Measurements from ENCODE around the gene SMPDL3B. TPM values are rescaled to one million over a fixed set of nuclear protein-coding genes. Genes with fewer than 3 reads are reported as not detected.

Gene SMPDL3B, protein sequence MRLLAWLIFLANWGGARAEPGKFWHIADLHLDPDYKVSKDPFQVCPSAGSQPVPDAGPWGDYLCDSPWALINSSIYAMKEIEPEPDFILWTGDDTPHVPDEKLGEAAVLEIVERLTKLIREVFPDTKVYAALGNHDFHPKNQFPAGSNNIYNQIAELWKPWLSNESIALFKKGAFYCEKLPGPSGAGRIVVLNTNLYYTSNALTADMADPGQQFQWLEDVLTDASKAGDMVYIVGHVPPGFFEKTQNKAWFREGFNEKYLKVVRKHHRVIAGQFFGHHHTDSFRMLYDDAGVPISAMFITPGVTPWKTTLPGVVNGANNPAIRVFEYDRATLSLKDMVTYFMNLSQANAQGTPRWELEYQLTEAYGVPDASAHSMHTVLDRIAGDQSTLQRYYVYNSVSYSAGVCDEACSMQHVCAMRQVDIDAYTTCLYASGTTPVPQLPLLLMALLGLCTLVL
- polyA plus RNA-seq: 0.51 to 1.3 TPM (median 0.61 TPM) in 3 replicates
- 0.31 TPM for polyA plus RNA-seq (2011; ENCODE audit: low read depth)
- 0.81 and 0.97 TPM in 2 replicates for polyA plus RNA-seq (2011; cell fraction: cytosol; rRNA removed)
- 1.9 and 2.0 TPM in 2 replicates for polyA plus RNA-seq (2011; cell fraction: nucleus; rRNA removed)
- 0.63 and 0.65 TPM in 2 replicates for polyA plus RNA-seq (2012; ENCODE audit: low replicate concordance)
- polyA minus RNA-seq: 0.67 to 1.5 TPM (median 0.82 TPM) in 3 replicates
- not detected for polyA minus RNA-seq (2011; cell fraction: cytosol; rRNA and poly(A)+ RNA removed)
- polyA minus RNA-seq (2011; cell fraction: nucleus; rRNA and poly(A)+ RNA removed): 1.4 TPM in 2 replicates

DNA sequence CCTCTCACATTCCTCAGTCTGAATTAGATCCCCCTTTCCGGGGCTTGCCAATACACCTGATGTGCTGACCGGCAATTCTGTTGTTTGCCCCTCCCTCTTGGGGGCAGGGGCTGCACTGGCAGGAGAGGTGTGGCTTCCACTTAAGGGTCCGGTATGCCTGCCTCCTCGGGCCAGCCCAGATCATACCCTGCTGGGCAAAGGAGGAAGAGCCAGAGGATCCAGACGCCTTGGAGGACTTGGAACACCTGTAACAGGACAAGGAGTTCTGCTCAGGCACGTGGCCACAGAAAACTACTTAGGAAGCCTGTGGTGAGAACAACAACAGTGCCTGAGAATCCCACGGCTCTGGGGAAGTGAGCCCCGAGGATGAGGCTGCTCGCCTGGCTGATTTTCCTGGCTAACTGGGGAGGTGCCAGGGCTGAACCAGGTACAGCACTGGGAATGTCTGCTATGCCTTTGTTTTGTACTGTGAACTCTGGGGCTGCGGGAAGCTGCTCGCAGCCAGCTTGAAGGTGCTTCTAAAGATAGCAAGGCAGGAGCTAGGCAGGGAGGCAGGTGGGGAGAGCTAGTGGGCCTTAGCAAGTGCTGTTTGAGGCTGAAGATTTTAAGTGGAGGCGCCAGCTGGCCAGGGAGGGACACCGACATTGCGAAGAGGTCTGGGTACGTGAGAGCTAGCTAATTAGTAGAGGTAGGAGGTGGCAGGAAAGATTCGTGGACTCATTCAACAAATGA, at the start of gene SMPDL3B:
SMPDL3B (plus strand) TSS at position 183 of the 732 bp plus-strand sequence; CDS start at position 367, 184 bp downstream.
- H3K4me3 ChIP-seq (ENCODE audit: control insufficient read depth in 2 of 3, extremely low read depth in 1 of 3, insufficient read depth in 2 of 3, low read depth in 1 of 3, low read length in 3 of 3): peak within 1 kb of the TSS; percentile 5 to 72 (median 23)
- peak within 1 kb of the TSS; percentile 37 for H3K9ac ChIP-seq (ENCODE audit: control insufficient read depth, extremely low read depth, insufficient read depth, low read length)
- TF ChIP-seq, protein P1, sequence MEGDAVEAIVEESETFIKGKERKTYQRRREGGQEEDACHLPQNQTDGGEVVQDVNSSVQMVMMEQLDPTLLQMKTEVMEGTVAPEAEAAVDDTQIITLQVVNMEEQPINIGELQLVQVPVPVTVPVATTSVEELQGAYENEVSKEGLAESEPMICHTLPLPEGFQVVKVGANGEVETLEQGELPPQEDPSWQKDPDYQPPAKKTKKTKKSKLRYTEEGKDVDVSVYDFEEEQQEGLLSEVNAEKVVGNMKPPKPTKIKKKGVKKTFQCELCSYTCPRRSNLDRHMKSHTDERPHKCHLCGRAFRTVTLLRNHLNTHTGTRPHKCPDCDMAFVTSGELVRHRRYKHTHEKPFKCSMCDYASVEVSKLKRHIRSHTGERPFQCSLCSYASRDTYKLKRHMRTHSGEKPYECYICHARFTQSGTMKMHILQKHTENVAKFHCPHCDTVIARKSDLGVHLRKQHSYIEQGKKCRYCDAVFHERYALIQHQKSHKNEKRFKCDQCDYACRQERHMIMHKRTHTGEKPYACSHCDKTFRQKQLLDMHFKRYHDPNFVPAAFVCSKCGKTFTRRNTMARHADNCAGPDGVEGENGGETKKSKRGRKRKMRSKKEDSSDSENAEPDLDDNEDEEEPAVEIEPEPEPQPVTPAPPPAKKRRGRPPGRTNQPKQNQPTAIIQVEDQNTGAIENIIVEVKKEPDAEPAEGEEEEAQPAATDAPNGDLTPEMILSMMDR (optimal IDR thresholded peaks at IDR 0.05 in 1 of 3, IDR thresholded peaks at IDR 0.05 in 1 of 3, conservative IDR thresholded peaks at IDR 0.05 in 1 of 3; ENCODE audit: extremely low read depth in 1 of 3, insufficient read depth in 2 of 3, low read length in 3 of 3): peak in 1 of 3 experiments; percentile 38
- no peak for TF ChIP-seq EZH2 (IDR thresholded peaks at IDR 0.05; ENCODE audit: low read length)
- H2AFZ ChIP-seq (ENCODE audit: control insufficient read depth, low read length): peak within 1 kb of the TSS; percentile 91
- no peaks in the 10 kb centered on the region for H3K9me1 ChIP-seq (ENCODE audit: control insufficient read depth, extremely low read depth, insufficient read depth, low read length)
- no peaks in the 10 kb centered on the region for H3K79me2 ChIP-seq (ENCODE audit: control insufficient read depth, insufficient read depth, low read length)
- DNase-seq (ENCODE audit: low read depth, low spot score) (no peak), FAIRE-seq (no peak)
- no peaks in the 10 kb centered on the region for H4K20me1 ChIP-seq (ENCODE audit: control insufficient read depth, extremely low read depth, insufficient read depth, low read length)
- peaks cover 10% of the 10 kb centered on the region for H3K27me3 ChIP-seq (ENCODE audit: control insufficient read depth, extremely low read depth, insufficient read depth, low read length)
- H3K4me2 ChIP-seq (ENCODE audit: control insufficient read depth, extremely low read depth, insufficient read depth, low read depth, low read length): peak within 1 kb of the TSS; percentile 97
- no peaks in the 10 kb centered on the region for H3K9me3 ChIP-seq (ENCODE audit: control insufficient read depth, low read depth, low read length)
- no peaks in the 10 kb centered on the region for H3K36me3 ChIP-seq (ENCODE audit: control insufficient read depth in 2 of 2, extremely low read depth in 1 of 2, insufficient read depth in 2 of 2, low read length in 2 of 2)
- H3K4me1 ChIP-seq (ENCODE audit: control insufficient read depth, extremely low read depth, insufficient read depth, low read length): peaks cover 13% of the 10 kb centered on the region
- H3K27ac ChIP-seq (ENCODE audit: control insufficient read depth, insufficient read depth, low read length): no peak within 1 kb of the TSS
- dilution Hi-C loops (cut with MboI; ENCODE audit: extremely low pct_ligation_motif_present, low sequenced_read_pairs): no loop called here

DNA sequence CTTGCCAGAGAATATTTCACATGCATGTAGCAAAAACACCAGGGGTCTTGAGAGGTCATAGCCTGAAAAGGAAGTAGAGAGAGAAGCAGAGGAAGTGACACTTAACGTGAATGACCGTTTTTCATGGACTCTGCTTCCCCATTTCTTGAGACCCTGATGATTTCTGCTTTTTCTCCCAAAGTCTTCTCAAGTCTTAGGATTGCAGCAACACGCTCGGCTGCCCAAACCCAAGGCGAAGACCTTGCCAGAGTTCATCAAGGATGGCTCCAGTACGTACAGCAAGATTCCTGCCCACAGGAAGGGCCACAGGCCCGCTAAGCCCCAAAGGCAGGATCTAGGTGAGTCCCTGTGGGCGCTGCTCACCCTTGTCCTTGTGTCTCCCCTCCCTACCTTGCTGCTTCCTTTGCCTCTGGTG, 49.7 kb upstream of the SMPDL3B start:
- H3K9me3 ChIP-seq (ENCODE audit: control insufficient read depth, low read depth, low read length): no peaks in the 10 kb centered on the region
- no peaks in the 10 kb centered on the region for H3K27me3 ChIP-seq (ENCODE audit: control insufficient read depth, extremely low read depth, insufficient read depth, low read length)
- no peak for FAIRE-seq
- DNase-seq (ENCODE audit: low read depth, low spot score): no peak
- no peak overlapping the region for H3K27ac ChIP-seq (ENCODE audit: control insufficient read depth, insufficient read depth, low read length)
- no peak overlapping the region for H2AFZ ChIP-seq (ENCODE audit: control insufficient read depth, low read length)
- H3K4me3 ChIP-seq (ENCODE audit: control insufficient read depth in 2 of 3, extremely low read depth in 1 of 3, insufficient read depth in 2 of 3, low read depth in 1 of 3, low read length in 3 of 3): no peak overlapping the region
- H3K4me2 ChIP-seq (ENCODE audit: control insufficient read depth, extremely low read depth, insufficient read depth, low read depth, low read length): no peak overlapping the region
- no peak overlapping the region for H3K9ac ChIP-seq (ENCODE audit: control insufficient read depth, extremely low read depth, insufficient read depth, low read length)
- H4K20me1 ChIP-seq (ENCODE audit: control insufficient read depth, extremely low read depth, insufficient read depth, low read length): no peaks in the 10 kb centered on the region
- TF ChIP-seq EZH2 (IDR thresholded peaks at IDR 0.05; ENCODE audit: low read length): no peak
- TF ChIP-seq, protein P1 (optimal IDR thresholded peaks at IDR 0.05 in 1 of 3, IDR thresholded peaks at IDR 0.05 in 1 of 3, conservative IDR thresholded peaks at IDR 0.05 in 1 of 3; ENCODE audit: extremely low read depth in 1 of 3, insufficient read depth in 2 of 3, low read length in 3 of 3): no peak
- no peaks in the 10 kb centered on the region for H3K79me2 ChIP-seq (ENCODE audit: control insufficient read depth, insufficient read depth, low read length)
- no peaks in the 10 kb centered on the region for H3K9me1 ChIP-seq (ENCODE audit: control insufficient read depth, extremely low read depth, insufficient read depth, low read length)
- no peaks in the 10 kb centered on the region for H3K4me1 ChIP-seq (ENCODE audit: control insufficient read depth, extremely low read depth, insufficient read depth, low read length)
- peaks cover 1 to 4% of the 10 kb centered on the region in 2 experiments for H3K36me3 ChIP-seq (ENCODE audit: control insufficient read depth in 2 of 2, extremely low read depth in 1 of 2, insufficient read depth in 2 of 2, low read length in 2 of 2)
- dilution Hi-C loops (cut with MboI; ENCODE audit: extremely low pct_ligation_motif_present, low sequenced_read_pairs): no loop called here
